Nephron (organoid): ENCODE measurements around the gene STAC3.
A peak's percentile ranks its signal among the peaks of the same experiment; 100 is the strongest.

Experiments used
- H3K27ac Mint-ChIP-seq, 3 experiments: 2 replicates each; pipeline ENCODE4 v1.8.0; 2020; ENCODE audit warnings: mixed read lengths in 3 of 3, mild to moderate bottlenecking in 2 of 3, moderate library complexity in 1 of 3
- H3K27me3 Mint-ChIP-seq: 2 replicates; pipeline ENCODE4 v1.8.0; 2021; ENCODE audit warnings: low read depth, mild to moderate bottlenecking, moderate library complexity, mixed read lengths
- H3K36me3 Mint-ChIP-seq: 2 replicates; pipeline ENCODE4 v1.8.0; 2020; ENCODE audit warnings: low read depth, mixed read lengths
- H3K4me1 Mint-ChIP-seq: 2 replicates; pipeline ENCODE4 v1.8.0; 2020; ENCODE audit warnings: mixed read lengths
- H3K4me3 Mint-ChIP-seq, 3 experiments: 2 replicates each; pipeline ENCODE4 v1.8.0; 2020; ENCODE audit warnings: mild to moderate bottlenecking in 3 of 3, mixed read lengths in 3 of 3, moderate library complexity in 2 of 3
- H3K9me3 Mint-ChIP-seq: 2 replicates; pipeline ENCODE4 v1.8.0; 2020; ENCODE audit warnings: mixed read lengths
- TF ChIP-seq, protein P1 (sequence below), 3 experiments: fragments of 200-600 bp; sonication (generic); IDR thresholded peaks; one replicate each; pipeline ENCODE4 v1.5.0; 2021; ENCODE audit warnings: antibody characterized with exemption in 3 of 3; ENCODE audit not compliant: unreplicated experiment in 3 of 3

The STAC3 gene

DNA sequence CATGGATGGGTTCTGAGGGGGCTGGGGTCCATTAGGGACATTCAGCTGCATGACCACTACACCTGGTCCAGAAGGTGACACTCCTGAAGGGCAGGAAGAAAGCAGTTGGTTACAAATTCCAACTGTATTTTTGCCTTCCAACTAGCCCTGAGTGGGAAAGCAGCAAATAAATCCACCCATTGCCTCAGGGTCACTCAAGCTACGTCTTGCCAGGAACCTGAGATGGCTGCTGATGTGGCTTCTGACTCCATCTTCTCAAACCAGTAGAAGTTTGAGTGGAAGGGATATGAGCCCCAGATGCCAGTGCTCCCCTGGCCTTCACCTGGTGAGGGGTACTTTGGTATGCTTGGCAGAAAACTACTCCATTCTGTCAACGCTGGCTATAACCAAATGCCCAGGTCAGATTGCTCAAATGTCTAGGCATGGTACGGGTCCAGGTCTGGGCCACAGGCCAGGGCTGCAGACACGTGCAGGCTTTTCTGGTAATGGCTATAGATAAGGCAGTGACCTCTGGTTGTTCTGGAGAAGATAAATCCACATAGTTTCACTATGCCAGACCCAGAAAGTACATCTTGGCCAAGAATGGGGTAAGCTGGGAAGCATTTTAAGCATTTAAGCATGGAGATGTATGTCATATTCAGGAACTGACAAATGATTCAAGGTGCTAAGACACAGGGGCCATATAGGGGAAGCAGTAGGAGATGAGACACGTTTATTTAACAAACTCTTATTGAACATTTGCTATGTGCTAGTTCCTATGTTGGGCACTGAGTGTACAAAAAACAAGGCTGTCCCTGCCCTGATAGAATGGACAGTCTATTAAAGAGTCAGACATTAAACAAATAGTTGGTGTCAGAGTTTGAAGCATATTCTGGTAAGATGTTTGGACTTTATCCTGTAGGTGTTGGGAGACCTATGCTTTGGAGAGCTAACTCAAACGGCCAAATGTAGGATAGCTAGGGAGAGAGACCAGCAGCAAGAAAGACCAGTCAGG lies 8.3 kb upstream of the STAC3 start:
- TF ChIP-seq, protein P1, sequence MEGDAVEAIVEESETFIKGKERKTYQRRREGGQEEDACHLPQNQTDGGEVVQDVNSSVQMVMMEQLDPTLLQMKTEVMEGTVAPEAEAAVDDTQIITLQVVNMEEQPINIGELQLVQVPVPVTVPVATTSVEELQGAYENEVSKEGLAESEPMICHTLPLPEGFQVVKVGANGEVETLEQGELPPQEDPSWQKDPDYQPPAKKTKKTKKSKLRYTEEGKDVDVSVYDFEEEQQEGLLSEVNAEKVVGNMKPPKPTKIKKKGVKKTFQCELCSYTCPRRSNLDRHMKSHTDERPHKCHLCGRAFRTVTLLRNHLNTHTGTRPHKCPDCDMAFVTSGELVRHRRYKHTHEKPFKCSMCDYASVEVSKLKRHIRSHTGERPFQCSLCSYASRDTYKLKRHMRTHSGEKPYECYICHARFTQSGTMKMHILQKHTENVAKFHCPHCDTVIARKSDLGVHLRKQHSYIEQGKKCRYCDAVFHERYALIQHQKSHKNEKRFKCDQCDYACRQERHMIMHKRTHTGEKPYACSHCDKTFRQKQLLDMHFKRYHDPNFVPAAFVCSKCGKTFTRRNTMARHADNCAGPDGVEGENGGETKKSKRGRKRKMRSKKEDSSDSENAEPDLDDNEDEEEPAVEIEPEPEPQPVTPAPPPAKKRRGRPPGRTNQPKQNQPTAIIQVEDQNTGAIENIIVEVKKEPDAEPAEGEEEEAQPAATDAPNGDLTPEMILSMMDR (IDR thresholded peaks at IDR 0.05; ENCODE audit: unreplicated experiment in 3 of 3): no peak
- Mint-ChIP-seq H3K4me3 (no peak overlapping the region), H3K27ac (peak overlapping the region in 1 of 3 experiments; percentile 66), H3K4me1 (peaks cover 58% of the 10 kb centered on the region), H3K36me3 (peaks cover 53% of the 10 kb centered on the region), H3K9me3 (no peaks in the 10 kb centered on the region), H3K27me3 (no peaks in the 10 kb centered on the region)

DNA sequence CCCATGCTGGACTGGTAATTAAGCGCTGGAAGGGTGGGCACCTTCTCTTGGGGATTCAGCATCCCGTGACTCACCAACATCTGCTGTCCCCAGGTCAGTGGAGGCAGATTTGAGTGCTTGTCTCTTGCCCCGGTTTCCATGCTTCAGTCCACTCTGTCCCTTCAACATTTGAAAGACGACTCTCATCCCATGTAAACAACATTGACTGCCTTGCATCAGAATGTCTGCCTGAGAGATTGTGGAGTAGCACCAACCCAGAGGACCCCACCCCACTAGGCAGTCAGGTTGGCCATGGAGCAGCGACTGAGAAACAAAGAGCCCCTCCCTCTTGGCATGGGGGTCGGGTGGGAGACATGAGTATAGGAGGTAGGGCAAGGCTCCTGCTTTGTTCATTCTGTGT lies 4.9 kb upstream of the STAC3 start:
- TF ChIP-seq, protein P1 (IDR thresholded peaks at IDR 0.05; ENCODE audit: unreplicated experiment in 3 of 3): no peak
- Mint-ChIP-seq H3K27me3 (no peaks in the 10 kb centered on the region), H3K27ac (no peak overlapping the region)

DNA sequence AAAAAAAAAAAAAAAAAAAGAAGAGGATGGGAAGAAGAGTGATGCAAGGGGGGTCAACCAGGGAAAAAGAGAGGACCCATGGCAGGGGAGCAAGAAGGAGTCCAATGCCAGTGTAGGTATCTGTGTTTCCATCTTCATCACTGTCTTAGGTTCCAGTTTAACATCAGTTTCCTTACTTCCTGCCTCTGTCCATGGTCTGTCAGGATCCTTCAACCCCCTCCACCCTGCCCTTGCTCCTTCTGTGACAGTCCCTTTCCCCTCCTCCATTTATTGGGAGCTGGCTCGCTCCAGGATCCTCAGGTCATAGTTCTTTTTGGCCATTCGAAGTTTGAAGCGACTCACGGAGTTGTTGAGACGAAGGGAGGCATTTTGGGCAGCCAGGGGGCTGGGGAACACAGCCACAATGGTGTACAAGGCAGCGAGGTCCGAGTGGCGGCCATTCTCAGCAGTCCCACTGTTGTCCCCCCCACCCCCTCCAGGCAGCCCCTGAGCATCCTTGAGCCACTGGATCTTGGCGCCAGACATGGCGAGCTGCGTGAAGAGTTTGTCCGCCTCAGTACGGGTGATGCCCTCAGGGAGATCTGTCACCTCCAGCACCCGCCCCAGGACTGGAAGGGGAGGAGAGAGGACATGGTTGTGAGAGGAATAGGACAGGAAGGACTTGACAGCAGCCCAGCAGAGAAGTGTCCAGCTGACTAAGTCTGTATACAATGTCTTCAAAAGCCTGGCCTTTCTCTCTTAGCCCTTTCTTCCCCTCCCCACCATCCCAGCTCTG lies 3.7 kb upstream of the STAC3 start:
- no peaks in the 10 kb centered on the region for H3K9me3 Mint-ChIP-seq
- no peaks in the 10 kb centered on the region for H3K27me3 Mint-ChIP-seq
- H3K27ac Mint-ChIP-seq: no peak overlapping the region
- peaks cover 46% of the 10 kb centered on the region for H3K36me3 Mint-ChIP-seq
- H3K4me1 Mint-ChIP-seq: peaks cover 34% of the 10 kb centered on the region
- TF ChIP-seq, protein P1 (IDR thresholded peaks at IDR 0.05; ENCODE audit: unreplicated experiment in 3 of 3): no peak
- H3K4me3 Mint-ChIP-seq: no peak overlapping the region

More for the DNA sequence above, 4.9 kb upstream of the STAC3 start:
- Mint-ChIP-seq H3K4me1 (peaks cover 39% of the 10 kb centered on the region), H3K9me3 (no peaks in the 10 kb centered on the region), H3K36me3 (peaks cover 54% of the 10 kb centered on the region), H3K4me3 (no peak overlapping the region)

DNA sequence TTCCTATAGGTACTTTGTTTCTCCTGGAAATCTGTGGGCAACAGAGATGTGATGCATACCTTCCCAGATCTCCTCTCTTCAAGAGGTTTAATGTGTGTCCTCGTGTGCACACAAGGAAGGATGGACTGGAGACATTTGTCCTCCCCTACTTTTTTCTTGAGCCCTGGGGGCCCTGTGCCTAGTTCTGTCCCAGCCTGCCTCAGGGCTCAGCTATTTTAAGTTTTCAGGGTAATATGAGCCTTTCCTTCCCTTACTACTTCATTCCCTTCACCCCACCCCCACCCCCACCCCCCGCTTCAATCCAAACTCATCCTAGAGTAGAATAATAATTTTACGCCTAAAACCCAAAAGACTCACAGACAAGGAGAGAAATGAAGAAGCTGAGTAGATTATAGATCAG lies 446 bp downstream of the STAC3 start:
- Mint-ChIP-seq H3K9me3 (no peaks in the 10 kb centered on the region), H3K4me3 (peak overlapping the region; percentile 52 to 98 (median 83)), H3K4me1 (peaks cover 32% of the 10 kb centered on the region), H3K27me3 (no peaks in the 10 kb centered on the region), H3K36me3 (peaks cover 16% of the 10 kb centered on the region), H3K27ac (peak overlapping the region; percentile 84 to 93 (median 91))
- TF ChIP-seq, protein P1 (IDR thresholded peaks at IDR 0.05; ENCODE audit: unreplicated experiment in 3 of 3): no peak

DNA sequence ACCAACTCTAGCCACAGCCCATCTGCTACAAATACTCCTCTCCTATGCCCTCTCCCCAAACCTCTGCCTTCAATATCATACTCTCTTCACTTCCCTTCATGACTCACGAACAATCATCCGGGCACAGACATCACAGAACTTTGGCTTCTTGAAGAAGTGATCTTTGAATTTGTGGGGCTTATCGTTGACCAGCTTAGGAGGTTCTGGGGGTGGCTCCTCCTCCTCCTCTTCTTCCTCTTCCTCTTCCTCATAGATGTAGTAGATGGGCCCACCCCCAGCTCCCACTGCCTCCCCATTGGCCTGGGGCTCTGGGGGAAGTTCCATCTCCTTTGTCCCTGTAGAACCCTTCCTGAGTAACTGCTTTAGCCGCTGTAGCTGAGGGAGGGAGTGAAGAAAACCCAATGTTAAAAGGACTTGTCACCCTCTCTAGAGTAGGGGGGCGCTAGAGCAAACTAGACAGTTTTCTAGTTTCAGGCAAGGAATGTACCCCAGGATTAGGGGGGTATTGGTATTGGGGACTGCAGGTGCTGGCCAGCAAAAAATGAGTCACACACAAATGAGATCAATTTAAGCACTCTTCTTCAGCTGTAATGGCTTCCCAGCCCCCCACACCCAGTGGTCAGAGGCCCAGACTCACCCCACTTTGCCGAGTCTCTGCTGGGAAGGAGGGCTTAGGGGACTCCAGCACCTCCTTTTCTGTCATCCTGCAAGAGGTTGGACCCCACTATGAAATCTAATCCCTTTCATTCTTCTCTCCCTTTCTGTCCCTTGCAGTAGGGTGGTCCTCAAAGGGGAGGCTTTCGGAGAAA lies 1.8 kb downstream of the STAC3 start:
- Mint-ChIP-seq H3K9me3 (no peaks in the 10 kb centered on the region), H3K4me1 (peaks cover 43% of the 10 kb centered on the region), H3K27me3 (peaks cover 10% of the 10 kb centered on the region), H3K4me3 (peak overlapping the region; percentile 17 to 98 (median 83)), H3K27ac (no peak overlapping the region), H3K36me3 (peaks cover 12% of the 10 kb centered on the region)
- TF ChIP-seq, protein P1 (IDR thresholded peaks at IDR 0.05; ENCODE audit: unreplicated experiment in 3 of 3): no peak
